ENCODE results near the gene SIGLEC8.

DNA sequence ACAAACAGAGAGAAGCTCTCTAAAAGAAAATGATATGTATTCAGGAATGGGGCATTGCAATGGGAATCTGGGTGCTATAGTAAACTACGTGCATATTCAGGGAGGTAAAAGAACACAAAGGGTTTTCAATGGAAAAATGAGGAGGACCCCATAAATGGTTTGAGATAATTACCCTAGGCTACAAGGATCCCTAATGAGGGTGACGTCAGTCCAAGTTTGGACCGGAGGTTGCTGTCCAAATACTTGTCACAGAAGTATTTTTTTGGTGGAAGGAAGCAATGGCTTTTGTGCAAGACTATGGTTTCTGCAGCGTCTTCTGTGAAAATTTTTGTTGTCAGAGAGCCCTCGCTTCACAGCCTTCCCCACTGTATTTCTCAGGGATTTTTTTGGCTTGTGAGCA is 19.1 kb upstream of the SIGLEC8 start:
- TF ChIP-seq SIN3A (IDR thresholded peaks at IDR 0.05; ENCODE audit: borderline replicate concordance, insufficient read depth, low read length) (no peak), POLR2AphosphoS5 (IDR thresholded peaks at IDR 0.05; ENCODE audit: low read depth, low read length) (no peak), TAF1 (IDR thresholded peaks at IDR 0.05; ENCODE audit: borderline replicate concordance, insufficient read depth, low read length) (no peak)
